GM12878 (cell line): ENCODE measurements around the gene WDR45B. TPM values are rescaled to one million over a fixed set of nuclear protein-coding genes. Genes with fewer than 3 reads are reported as not detected.

Experiments
- ATAC-seq: fragments of 200-7000 bp; cut with Tn5 transposase; 3 replicates; pipeline ENCODE4 v1.9.1; 2020; ENCODE audit warnings: mild to moderate bottlenecking, moderate library complexity
- BruUV-seq: library from RNA; stranded (reverse); fragments of 400-500 nt; replicated peaks from 2 replicates; lab custom pipeline; 2021; lab: Mats Ljungman, UMichigan
- CTCF ChIA-PET: fragments of 300-600 bp; sonication (Branson Sonifier 250); formaldehyde crosslinking; extraction: SDS; loops from one replicate; lab custom pipeline; 2021; ENCODE audit warnings: inconsistent platforms; lab: Yijun Ruan, JAX
- POLR2A ChIA-PET: fragments of 350-600 bp; formaldehyde crosslinking; extraction: SDS; loops from one replicate; lab custom pipeline; 2021; ENCODE audit warnings: inconsistent platforms; lab: Charles Lee
- RAD21 ChIA-PET: fragments of 300-600 bp; sonication (Branson Sonifier 250); formaldehyde crosslinking; loops from one replicate; lab custom pipeline; 2023; ENCODE audit warnings: antibody characterized with exemption; ENCODE audit not compliant: unreplicated experiment; lab: Charles Lee
- SMC1A ChIA-PET: fragments of 300-600 bp; sonication (Branson Sonifier 250); formaldehyde crosslinking; loops from one replicate; lab custom pipeline; 2023; ENCODE audit not compliant: unreplicated experiment, uncharacterized antibody; lab: Charles Lee
- DNase-seq: peaks from one replicate; pipeline ENCODE4 v3.0.0-alpha.2; 2011; ENCODE audit warnings: low read depth, low spot score
- FAIRE-seq: peaks from 3 replicates; lab custom pipeline; 2011; peaks lifted over from hg19 to GRCh38; lab: Jason Lieb, UNC
- H2AFZ ChIP-seq: 2 replicates; pipeline ENCODE4 v1.6.0; 2011; ENCODE audit warnings: low read depth, low read length, control low read depth; ENCODE audit not compliant: control insufficient read depth
- H3K27ac ChIP-seq: 2 replicates; pipeline ENCODE4 v1.5.1; 2011; ENCODE audit warnings: control low read depth; ENCODE audit not compliant: control insufficient read depth, insufficient read depth
- H3K27me3 ChIP-seq, 2 experiments: replicated peaks in 1 of 2; 2 replicates each; pipeline versions ENCODE4 v1.6.0 to v1.6.1; 2011; ENCODE audit warnings: low read length in 1 of 2; ENCODE audit not compliant: control insufficient read depth in 2 of 2, insufficient read depth in 2 of 2
- H3K36me3 ChIP-seq, 2 experiments: 2 replicates each; pipeline ENCODE4 v1.5.1; 2011; ENCODE audit warnings: low read length in 1 of 2; ENCODE audit not compliant: control insufficient read depth in 2 of 2, insufficient read depth in 2 of 2
- H3K4me1 ChIP-seq: 2 replicates; pipeline ENCODE4 v1.6.1; 2011; ENCODE audit warnings: mild to moderate bottlenecking, low read length, moderate library complexity, mixed read lengths; ENCODE audit not compliant: control insufficient read depth, insufficient read depth
- H3K4me2 ChIP-seq: 2 replicates; pipeline ENCODE4 v1.6.0; 2011; ENCODE audit warnings: control low read depth; ENCODE audit not compliant: control insufficient read depth, insufficient read depth
- H3K4me3 ChIP-seq: fragments of 200-600 bp; sonication (generic); 2 replicates; pipeline ENCODE4 v1.5.1; 2016
- H3K79me2 ChIP-seq: 2 replicates; pipeline ENCODE4 v1.6.0; 2011; ENCODE audit warnings: low read length; ENCODE audit not compliant: control insufficient read depth, insufficient read depth
- H3K9ac ChIP-seq: 2 replicates; pipeline ENCODE4 v1.8.0; 2011; ENCODE audit warnings: low read length, control low read depth, mixed read lengths; ENCODE audit not compliant: control insufficient read depth, insufficient read depth
- H3K9me3 ChIP-seq: replicated peaks from 3 replicates; pipeline ENCODE4 v1.5.1; 2011; ENCODE audit warnings: mild to moderate bottlenecking, low read length; ENCODE audit not compliant: control insufficient read depth, insufficient read depth
- H4K20me1 ChIP-seq: 2 replicates; pipeline ENCODE4 v1.6.0; 2011; ENCODE audit not compliant: control insufficient read depth, insufficient read depth
- ASH2L ChIP-seq: fragments of 300-600, 200-600 bp; sonication (generic); IDR thresholded peaks from 2 replicates; pipeline ENCODE4 v1.6.1; 2017; ENCODE audit warnings: low read depth, mild to moderate bottlenecking, borderline replicate concordance
- IRF4 ChIP-seq: IDR thresholded peaks from 2 replicates; pipeline ENCODE4 v1.6.1; 2011; ENCODE audit warnings: low read depth, low read length
- POLR2A ChIP-seq: IDR thresholded peaks from 2 replicates; pipeline ENCODE4 v1.6.1; 2011; ENCODE audit warnings: low read depth, mild to moderate bottlenecking, low read length
- POU2F2 ChIP-seq: IDR thresholded peaks from 3 replicates; pipeline ENCODE4 v1.6.1; 2011; ENCODE audit warnings: low read depth, mild to moderate bottlenecking, low read length, borderline replicate concordance
- SMAD5 ChIP-seq: IDR thresholded peaks from 2 replicates; pipeline ENCODE4 v1.6.1; 2016; ENCODE audit warnings: antibody characterized with exemption, low read depth
- TARDBP ChIP-seq: IDR thresholded peaks from 2 replicates; pipeline ENCODE4 v1.6.1; 2016; ENCODE audit warnings: borderline replicate concordance
- TCF3 ChIP-seq: IDR thresholded peaks from 2 replicates; pipeline ENCODE4 v1.6.1; 2012; ENCODE audit warnings: low read depth, mild to moderate bottlenecking, low read length, borderline replicate concordance; ENCODE audit not compliant: insufficient read depth
- YBX1 ChIP-seq: fragments of 450-650 bp; IDR thresholded peaks from 2 replicates; pipeline ENCODE4 v1.6.1; 2016; ENCODE audit warnings: antibody characterized with exemption
- ZNF384 ChIP-seq: IDR thresholded peaks from 2 replicates; pipeline ENCODE4 v1.6.1; 2012; ENCODE audit warnings: low read depth, mild to moderate bottlenecking, low read length, improper control_type of control experiment, borderline replicate concordance
- ZNF622 ChIP-seq: fragments of 450-650 bp; IDR thresholded peaks from 2 replicates; pipeline ENCODE4 v1.6.1; 2017; ENCODE audit warnings: mild to moderate bottlenecking, inconsistent platforms
- ZSCAN29 ChIP-seq: fragments of 450-650 bp; IDR thresholded peaks from 2 replicates; pipeline ENCODE4 v1.6.1; 2017; ENCODE audit warnings: mild to moderate bottlenecking, moderate library complexity
- WGBS: methylation state at CpG from one replicate; pipeline ENCODE4 v1.1.6; 2016; ENCODE audit warnings: low lambda C conversion rate; ENCODE audit not compliant: insufficient replicate concordance, insufficient coverage; ENCODE audit errors: missing lambda C conversion rate; 5-methylcytosine and 5-hydroxymethylcytosine counted together
- in situ Hi-C: fragments of 300-500 bp; cut with MboI; formaldehyde crosslinking; loops from 9 replicates; pipeline ENCODE4 v1.14.3; 2018; ENCODE audit warnings: mixed read lengths
- intact Hi-C: fragments of 100-400 bp; cut with micrococcal nuclease; formaldehyde crosslinking; loops from one replicate; pipeline ENCODE4 v1.14.2; 2022; ENCODE audit not compliant: unreplicated experiment
- polyA plus RNA-seq, 11 experiments: library from polyadenylated mRNA; depleted of rRNA in 4 of 11; unstranded in 6 of 11; stranded (reverse) in 5 of 11; fragments of >200 nt; fragmentation: Nextera tagmentation in 4 of 11; fragmentation: Illumina TruSeq in 1 of 11; extraction: Ambion mirVana in 4 of 11; extraction: Trizol in 1 of 11; gene quantifications; 1 replicate in 1 of 11; 2 replicates in 10 of 11; pipeline versions ENCODE4 v1.2.1 to v1.2.3, GENCODE V29; 2011 to 2016; ENCODE audit warnings: inconsistent platforms in 2 of 11, missing spikeins in 2 of 11, low read depth in 1 of 11
- total RNA-seq, 4 experiments: library from RNA; depleted of rRNA in 3 of 4; stranded (reverse); fragments of >200 nt in 3 of 4; fragmentation: Illumina TruSeq in 1 of 4; extraction: Trizol in 1 of 4; gene quantifications; 2 replicates each; pipeline versions ENCODE4 v1.2.1 to v1.2.3, GENCODE V29; 2013 to 2021

The WDR45B gene
- total and polyA plus RNA-seq, 10 of the 15 experiments (the other 5 are each of a cell fraction or from before 2014, with no cell fraction given) = 1.0 to 73.7 (median 26.6) TPM

- no TSS peak for BruUV-seq
These were observed 8.2 kb downstream of the WDR45B start for GRCh38 chr17:82640036-82640435.

GRCh38 chr17:82639628-82640027, 8.6 kb downstream of the WDR45B start:
- H4K20me1 ChIP-seq = peaks cover 6% of the 10 kb centered on the region; the same call in 1 of the 2 replicates
- RAD21 ChIA-PET = no interaction called here
- SMC1A ChIA-PET = no interaction called here
- CTCF ChIA-PET = no interaction called here
- no peak for DNase-seq
- FAIRE-seq = no peak
- WGBS = 85% methylated on average over 14 of the region's 14 CpGs
- no peaks in the 10 kb centered on the region for H3K27me3 ChIP-seq
- H3K36me3 ChIP-seq = peaks cover 12 to 24% of the 10 kb centered on the region in 2 experiments
- H3K79me2 ChIP-seq = peaks cover 53% of the 10 kb centered on the region
- no peak; the same call in 1 of the 3 replicates for ATAC-seq
- no TSS peak for BruUV-seq
- H3K4me1 ChIP-seq = no peaks in the 10 kb centered on the region; the same call in 1 of the 2 replicates
- no peak overlapping the region for H3K9ac ChIP-seq
- H2AFZ ChIP-seq = no peak overlapping the region
- H3K27ac ChIP-seq = no peak overlapping the region
- TF ChIP-seq TARDBP = no peak
- 0 out of 2 replicates have a peak, but pooled peaks have one; percentile 31 for TF ChIP-seq POLR2A
- in situ Hi-C loops = no loop called here
- intact Hi-C loops = loop anchor here (10.0 kb wide), 1 partner anchor 115 kb away; the partner anchor contains the start of gene TBCD
- H3K4me3 ChIP-seq = no peak overlapping the region
- no peaks in the 10 kb centered on the region; the same call in 2 of the 3 replicates for H3K9me3 ChIP-seq
- POLR2A ChIA-PET = interaction anchor here (0.6 kb wide), 1 partner anchor 373 kb away, joined by 4 read pairs; no protein-coding TSS in a partner anchor
- no peak overlapping the region for H3K4me2 ChIP-seq

More at GRCh38 chr17:82640036-82640435, 8.2 kb downstream of the WDR45B start:
- Histone ChIP-seq H3K4me1 (no peaks in the 10 kb centered on the region; the same call in 1 of the 2 replicates), H3K4me3 (no peak overlapping the region), H3K27ac (no peak overlapping the region), H2AFZ (no peak overlapping the region), H3K79me2 (peaks cover 54% of the 10 kb centered on the region), H3K36me3 (peaks cover 12 to 24% of the 10 kb centered on the region in 2 experiments), H4K20me1 (peaks cover 6% of the 10 kb centered on the region; the same call in 1 of the 2 replicates), H3K27me3 (no peaks in the 10 kb centered on the region), H3K9me3 (no peaks in the 10 kb centered on the region; the same call in 2 of the 3 replicates), H3K4me2 (no peak overlapping the region), H3K9ac (no peak overlapping the region)
- no peak for ATAC-seq
- in situ Hi-C loops (no loop called here), intact Hi-C loops (loop anchor here (10.0 kb wide), 1 partner anchor 115 kb away; the partner anchor contains the start of gene TBCD)
- CTCF ChIA-PET = interaction anchor here (0.9 kb wide), 1 partner anchor 89 kb away, joined by 4 read pairs; no protein-coding TSS in a partner anchor
- WGBS = 100% methylated on average over 3 of the region's 5 CpGs
- FAIRE-seq = no peak
- RAD21 ChIA-PET = no interaction called here
- TF ChIP-seq ZSCAN29 = no peak
- no peak for TF ChIP-seq ASH2L
- no peak for TF ChIP-seq IRF4
- no peak for TF ChIP-seq ZNF622
- no peak for TF ChIP-seq ZNF384
- TF ChIP-seq YBX1 = no peak
- no peak for TF ChIP-seq TCF3
- TF ChIP-seq SMAD5 = no peak
- TF ChIP-seq POU2F2 = no peak
- no peak for DNase-seq
- SMC1A ChIA-PET = no interaction called here
- POLR2A ChIA-PET = interaction anchor here (0.6 kb wide), 1 partner anchor 373 kb away, joined by 4 read pairs; no protein-coding TSS in a partner anchor
